Measurements from ENCODE around the gene ALDOC.

Gene ALDOC

DNA sequence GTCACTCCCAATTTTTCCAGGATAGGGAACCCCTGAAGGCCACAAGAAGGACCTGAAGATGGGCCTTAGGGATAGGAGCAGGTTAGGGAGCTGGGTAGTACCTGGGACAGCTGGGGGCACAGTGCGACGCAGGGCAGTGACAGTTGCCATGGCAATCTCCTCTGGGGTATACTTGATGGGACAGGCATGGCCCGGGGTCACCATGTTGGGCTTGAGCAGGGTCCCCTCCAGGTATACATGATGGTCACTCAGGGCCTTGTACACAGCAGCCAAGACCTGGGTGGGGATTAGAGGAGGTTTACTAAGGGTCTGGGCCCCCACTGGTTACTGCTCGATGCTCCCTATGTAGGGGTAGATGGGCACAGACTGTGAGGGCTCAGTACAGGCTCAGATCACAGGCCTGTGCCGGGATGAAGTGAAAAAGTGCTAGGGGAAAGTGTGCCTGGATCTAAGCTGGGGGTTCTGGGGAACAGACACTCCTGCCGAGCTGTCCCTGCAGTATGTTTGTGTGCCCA is 2.7 kb downstream of the ALDOC start:
- no peak for DNase-seq (ENCODE audit: low spot score)
- TF ChIP-seq, protein P1, sequence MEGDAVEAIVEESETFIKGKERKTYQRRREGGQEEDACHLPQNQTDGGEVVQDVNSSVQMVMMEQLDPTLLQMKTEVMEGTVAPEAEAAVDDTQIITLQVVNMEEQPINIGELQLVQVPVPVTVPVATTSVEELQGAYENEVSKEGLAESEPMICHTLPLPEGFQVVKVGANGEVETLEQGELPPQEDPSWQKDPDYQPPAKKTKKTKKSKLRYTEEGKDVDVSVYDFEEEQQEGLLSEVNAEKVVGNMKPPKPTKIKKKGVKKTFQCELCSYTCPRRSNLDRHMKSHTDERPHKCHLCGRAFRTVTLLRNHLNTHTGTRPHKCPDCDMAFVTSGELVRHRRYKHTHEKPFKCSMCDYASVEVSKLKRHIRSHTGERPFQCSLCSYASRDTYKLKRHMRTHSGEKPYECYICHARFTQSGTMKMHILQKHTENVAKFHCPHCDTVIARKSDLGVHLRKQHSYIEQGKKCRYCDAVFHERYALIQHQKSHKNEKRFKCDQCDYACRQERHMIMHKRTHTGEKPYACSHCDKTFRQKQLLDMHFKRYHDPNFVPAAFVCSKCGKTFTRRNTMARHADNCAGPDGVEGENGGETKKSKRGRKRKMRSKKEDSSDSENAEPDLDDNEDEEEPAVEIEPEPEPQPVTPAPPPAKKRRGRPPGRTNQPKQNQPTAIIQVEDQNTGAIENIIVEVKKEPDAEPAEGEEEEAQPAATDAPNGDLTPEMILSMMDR (IDR thresholded peaks at IDR 0.05; ENCODE audit: extremely low read depth, missing control alignments): no peak

DNA sequence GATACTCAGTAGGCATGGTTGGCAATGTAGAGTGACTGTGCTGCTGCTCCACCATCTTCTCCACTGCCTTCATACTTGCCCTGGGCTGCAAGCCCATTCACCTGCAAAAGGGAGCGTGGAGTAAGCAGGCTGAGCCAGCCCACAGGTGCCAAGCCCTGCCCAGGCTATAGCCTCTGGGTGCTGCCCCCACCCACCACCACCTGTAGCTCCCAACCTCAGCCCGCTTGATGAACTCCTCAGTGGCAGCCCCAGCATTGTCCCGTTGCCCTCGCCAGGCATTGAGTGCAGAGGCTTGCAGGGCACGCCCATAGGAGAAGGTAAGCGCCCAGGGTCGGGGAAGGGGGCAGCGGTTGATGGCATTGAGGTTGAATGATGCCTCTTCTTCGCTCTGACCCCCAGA is 3.2 kb downstream of the ALDOC start:
- DNase-seq (ENCODE audit: low spot score): no peak
- TF ChIP-seq, protein P1 (IDR thresholded peaks at IDR 0.05; ENCODE audit: extremely low read depth, missing control alignments): no peak

- TF ChIP-seq, protein P1 (IDR thresholded peaks at IDR 0.05; ENCODE audit: extremely low read depth, missing control alignments): no peak
- no peak for DNase-seq (ENCODE audit: low spot score)
Measured at GRCh38 chr17:28573040-28573380, 3.7 kb downstream of the ALDOC start.

- TF ChIP-seq, protein P1 (IDR thresholded peaks at IDR 0.05; ENCODE audit: extremely low read depth, missing control alignments): no peak
- no peak for DNase-seq (ENCODE audit: low spot score)
Measured at GRCh38 chr17:28572259-28573039, 4.2 kb downstream of the ALDOC start.

DNA sequence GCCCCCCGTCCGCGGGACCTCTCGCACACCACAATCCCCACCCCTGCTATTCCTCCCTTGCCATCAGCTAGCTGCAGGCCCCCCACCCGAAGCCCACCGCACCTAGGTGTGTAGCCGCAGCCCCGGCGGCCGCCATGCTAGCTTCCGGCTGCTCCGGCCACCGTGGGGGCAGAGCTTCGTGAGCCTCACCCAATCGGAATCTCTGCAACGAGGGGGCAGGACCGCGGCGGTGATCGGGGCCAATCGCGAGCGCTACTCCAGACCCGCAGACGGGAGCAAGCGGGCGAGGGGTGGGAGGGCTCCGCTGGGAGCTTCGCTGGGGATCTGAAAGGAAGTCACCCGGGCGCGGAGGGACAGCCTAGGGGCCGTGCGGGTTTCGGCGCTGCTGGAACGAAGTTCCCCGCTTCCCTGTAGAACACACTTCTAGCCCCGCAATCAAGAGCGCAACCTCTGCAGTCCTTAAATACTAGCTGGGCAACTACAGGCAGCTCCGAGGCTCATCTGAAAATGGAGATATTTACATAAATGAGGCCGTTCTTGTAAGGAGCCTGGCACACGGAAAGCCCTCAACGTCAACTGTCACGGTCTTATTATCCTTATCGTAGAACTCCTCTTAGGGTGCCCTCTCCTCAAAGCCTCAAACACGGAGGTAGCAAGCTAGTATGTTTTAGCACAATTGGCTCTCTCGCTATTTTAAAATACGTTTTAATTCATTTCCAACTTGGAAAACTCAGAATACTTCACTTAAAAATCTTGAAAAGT is 5.2 kb downstream of the ALDOC start, which contains the start of gene PIGS:
Gene PIGS, minus strand, starts transcription at position 164 of the 762 bp plus-strand sequence. Its CDS starts 28 bp downstream, at position 136.
- TF ChIP-seq, protein P1 (IDR thresholded peaks at IDR 0.05; ENCODE audit: extremely low read depth, missing control alignments): no peak

DNA sequence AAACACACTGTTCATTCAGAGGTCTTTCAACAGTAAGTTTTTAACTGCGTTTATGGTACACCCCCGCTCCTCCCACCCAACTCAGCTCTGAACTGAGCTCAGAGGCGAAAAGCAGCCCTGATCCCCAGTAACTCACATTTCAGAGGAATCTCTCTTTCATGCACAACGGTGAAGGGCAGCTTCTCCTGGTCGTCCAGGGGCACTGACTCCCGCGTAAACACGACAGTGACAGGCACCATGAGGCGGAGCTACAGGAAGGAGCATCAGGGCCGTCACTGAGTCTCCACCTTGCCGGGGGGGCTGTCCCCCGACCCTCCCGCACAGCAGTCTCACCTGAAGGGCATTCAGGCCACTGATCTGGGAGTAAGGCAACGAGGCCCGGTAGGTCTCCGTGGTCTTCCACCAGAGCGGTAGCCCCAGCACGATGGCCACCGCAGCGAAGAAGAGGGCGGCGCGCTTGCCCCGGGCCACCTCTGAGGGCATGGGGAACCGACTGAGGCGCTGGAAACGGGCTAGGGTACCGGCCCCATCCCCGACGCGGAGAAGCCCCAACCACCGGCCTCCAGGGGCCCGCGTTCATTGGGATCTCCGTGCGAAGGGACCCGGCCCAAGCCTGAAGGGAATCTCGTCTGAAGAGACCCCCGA is 5.9 kb downstream of the ALDOC start:
- peak; percentile 52 for DNase-seq (ENCODE audit: low spot score)
- TF ChIP-seq, protein P1 (IDR thresholded peaks at IDR 0.05; ENCODE audit: extremely low read depth, missing control alignments): no peak

More for the DNA sequence above, 5.2 kb downstream of the ALDOC start, which contains the start of gene PIGS:
- DNase-seq (ENCODE audit: low spot score): peak; percentile 92

All from GM20000 (cell line).